ENCODE results near the gene AASDHPPT. TPM values are rescaled to one million over a fixed set of nuclear protein-coding genes. Genes with fewer than 3 reads are reported as not detected.

AASDHPPT gene
- polyA plus RNA-seq, 1 donor from 2014 or later = 322 TPM

DNA sequence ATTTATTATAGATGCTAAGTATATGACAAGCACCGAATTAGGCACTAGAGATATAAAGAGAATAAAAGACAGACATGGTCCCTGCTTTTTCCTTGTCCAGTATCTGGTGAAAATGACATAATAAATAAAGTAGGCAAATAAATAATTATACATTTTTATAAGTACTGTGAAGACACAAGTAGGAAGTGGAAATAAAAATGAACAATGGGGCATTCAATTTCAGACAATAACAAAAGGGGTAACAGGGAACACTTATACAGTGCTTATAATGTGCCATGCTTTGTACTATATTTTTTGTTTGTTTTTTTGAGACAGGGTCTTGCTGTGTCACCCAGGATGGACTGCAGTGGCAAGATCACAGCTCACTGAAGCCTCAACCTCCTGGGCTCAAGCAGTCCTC, 4.7 kb upstream of the AASDHPPT start:
- Histone ChIP-seq H3K4me2 (ENCODE audit: low read length) (no peak overlapping the region), H3K36me3 (ENCODE audit: insufficient read depth, low read length) (no peaks in the 10 kb centered on the region), H3K27ac (ENCODE audit: low read length) (no peak overlapping the region), H3K9me2 (ENCODE audit: insufficient read depth, low read length) (no peaks in the 10 kb centered on the region), H3K27me3 (ENCODE audit: insufficient read depth, low read depth, low read length) (no peaks in the 10 kb centered on the region), H3K4me3 (ENCODE audit: low read length) (no peak overlapping the region), H2AFZ (ENCODE audit: low read depth, low read length) (no peak overlapping the region), H3F3A (ENCODE audit: insufficient read depth, low read length, poor library complexity, severe bottlenecking) (peaks cover 3% of the 10 kb centered on the region), H3K79me2 (replicated peaks; ENCODE audit: insufficient read depth, low read length) (peaks cover 5% of the 10 kb centered on the region), H3K9ac (ENCODE audit: low read length) (no peak overlapping the region), H4K20me1 (ENCODE audit: insufficient read depth) (no peaks in the 10 kb centered on the region), H3K9me3 (ENCODE audit: low read length) (no peaks in the 10 kb centered on the region)
- TF ChIP-seq, protein P1, sequence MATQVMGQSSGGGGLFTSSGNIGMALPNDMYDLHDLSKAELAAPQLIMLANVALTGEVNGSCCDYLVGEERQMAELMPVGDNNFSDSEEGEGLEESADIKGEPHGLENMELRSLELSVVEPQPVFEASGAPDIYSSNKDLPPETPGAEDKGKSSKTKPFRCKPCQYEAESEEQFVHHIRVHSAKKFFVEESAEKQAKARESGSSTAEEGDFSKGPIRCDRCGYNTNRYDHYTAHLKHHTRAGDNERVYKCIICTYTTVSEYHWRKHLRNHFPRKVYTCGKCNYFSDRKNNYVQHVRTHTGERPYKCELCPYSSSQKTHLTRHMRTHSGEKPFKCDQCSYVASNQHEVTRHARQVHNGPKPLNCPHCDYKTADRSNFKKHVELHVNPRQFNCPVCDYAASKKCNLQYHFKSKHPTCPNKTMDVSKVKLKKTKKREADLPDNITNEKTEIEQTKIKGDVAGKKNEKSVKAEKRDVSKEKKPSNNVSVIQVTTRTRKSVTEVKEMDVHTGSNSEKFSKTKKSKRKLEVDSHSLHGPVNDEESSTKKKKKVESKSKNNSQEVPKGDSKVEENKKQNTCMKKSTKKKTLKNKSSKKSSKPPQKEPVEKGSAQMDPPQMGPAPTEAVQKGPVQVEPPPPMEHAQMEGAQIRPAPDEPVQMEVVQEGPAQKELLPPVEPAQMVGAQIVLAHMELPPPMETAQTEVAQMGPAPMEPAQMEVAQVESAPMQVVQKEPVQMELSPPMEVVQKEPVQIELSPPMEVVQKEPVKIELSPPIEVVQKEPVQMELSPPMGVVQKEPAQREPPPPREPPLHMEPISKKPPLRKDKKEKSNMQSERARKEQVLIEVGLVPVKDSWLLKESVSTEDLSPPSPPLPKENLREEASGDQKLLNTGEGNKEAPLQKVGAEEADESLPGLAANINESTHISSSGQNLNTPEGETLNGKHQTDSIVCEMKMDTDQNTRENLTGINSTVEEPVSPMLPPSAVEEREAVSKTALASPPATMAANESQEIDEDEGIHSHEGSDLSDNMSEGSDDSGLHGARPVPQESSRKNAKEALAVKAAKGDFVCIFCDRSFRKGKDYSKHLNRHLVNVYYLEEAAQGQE (IDR thresholded peaks at IDR 0.05; ENCODE audit: borderline replicate concordance) = no peak
- no peak for TF ChIP-seq EP300 (conservative IDR thresholded peaks at IDR 0.05; ENCODE audit: poor library complexity, severe bottlenecking)
- no peak for TF ChIP-seq TAF1 (IDR thresholded peaks at IDR 0.05; ENCODE audit: low read depth)
- TF ChIP-seq, protein P2, sequence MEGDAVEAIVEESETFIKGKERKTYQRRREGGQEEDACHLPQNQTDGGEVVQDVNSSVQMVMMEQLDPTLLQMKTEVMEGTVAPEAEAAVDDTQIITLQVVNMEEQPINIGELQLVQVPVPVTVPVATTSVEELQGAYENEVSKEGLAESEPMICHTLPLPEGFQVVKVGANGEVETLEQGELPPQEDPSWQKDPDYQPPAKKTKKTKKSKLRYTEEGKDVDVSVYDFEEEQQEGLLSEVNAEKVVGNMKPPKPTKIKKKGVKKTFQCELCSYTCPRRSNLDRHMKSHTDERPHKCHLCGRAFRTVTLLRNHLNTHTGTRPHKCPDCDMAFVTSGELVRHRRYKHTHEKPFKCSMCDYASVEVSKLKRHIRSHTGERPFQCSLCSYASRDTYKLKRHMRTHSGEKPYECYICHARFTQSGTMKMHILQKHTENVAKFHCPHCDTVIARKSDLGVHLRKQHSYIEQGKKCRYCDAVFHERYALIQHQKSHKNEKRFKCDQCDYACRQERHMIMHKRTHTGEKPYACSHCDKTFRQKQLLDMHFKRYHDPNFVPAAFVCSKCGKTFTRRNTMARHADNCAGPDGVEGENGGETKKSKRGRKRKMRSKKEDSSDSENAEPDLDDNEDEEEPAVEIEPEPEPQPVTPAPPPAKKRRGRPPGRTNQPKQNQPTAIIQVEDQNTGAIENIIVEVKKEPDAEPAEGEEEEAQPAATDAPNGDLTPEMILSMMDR (IDR thresholded peaks at IDR 0.05; ENCODE audit: poor library complexity, severe bottlenecking) = no peak
- no peak for TF ChIP-seq MXI1 (conservative IDR thresholded peaks at IDR 0.05; ENCODE audit: poor library complexity, severe bottlenecking)
- no peak for TF ChIP-seq EZH2 (IDR thresholded peaks at IDR 0.05; ENCODE audit: borderline replicate concordance, insufficient read depth, low read length, poor library complexity, severe bottlenecking)
- TF ChIP-seq SMC3 (conservative IDR thresholded peaks at IDR 0.05; ENCODE audit: poor library complexity) = no peak
- no peak for TF ChIP-seq RAD21 (conservative IDR thresholded peaks at IDR 0.05)
- TF ChIP-seq POLR2AphosphoS5 (IDR thresholded peaks at IDR 0.05) = no peak

DNA sequence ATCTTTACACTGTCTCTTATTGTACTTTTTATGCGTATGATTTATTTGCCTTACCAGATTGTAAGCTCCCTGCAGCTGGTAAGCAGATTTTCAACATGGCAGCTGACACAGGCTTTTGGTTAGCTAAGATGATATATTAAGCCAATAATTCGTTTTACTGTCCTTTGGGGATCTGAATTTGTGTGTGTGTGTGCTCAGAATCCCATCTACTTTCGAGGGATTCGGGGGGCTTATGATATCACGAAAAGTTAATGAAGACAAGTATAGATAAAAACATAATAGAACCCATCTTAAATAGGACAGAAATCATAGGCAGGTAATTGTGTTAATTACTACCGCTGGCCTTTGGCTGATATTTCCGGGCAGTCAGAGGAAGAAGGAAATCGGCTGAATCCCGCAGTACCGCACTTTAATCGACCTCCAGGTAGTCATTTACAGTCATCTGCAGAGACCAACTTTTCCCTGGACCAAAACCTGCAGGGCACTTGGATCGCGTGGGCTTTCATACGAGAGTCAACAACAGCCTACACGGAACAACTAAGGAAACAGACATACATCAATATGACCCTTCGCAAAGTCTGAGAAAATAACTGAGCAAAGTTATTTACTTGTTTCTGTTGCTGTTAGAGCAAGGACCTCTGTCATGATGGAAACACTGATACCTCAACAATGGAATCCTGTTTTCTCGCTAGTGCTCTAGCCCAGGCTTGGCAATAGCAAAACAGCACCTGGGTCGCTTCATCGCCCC, 1.1 kb upstream of the AASDHPPT start:
- TF ChIP-seq, protein P1 (IDR thresholded peaks at IDR 0.05; ENCODE audit: borderline replicate concordance) = no peak
- TF ChIP-seq TAF1 (IDR thresholded peaks at IDR 0.05; ENCODE audit: low read depth) (no peak), POLR2AphosphoS5 (IDR thresholded peaks at IDR 0.05) (no peak), RAD21 (conservative IDR thresholded peaks at IDR 0.05) (no peak), SMC3 (conservative IDR thresholded peaks at IDR 0.05; ENCODE audit: poor library complexity) (no peak), MXI1 (conservative IDR thresholded peaks at IDR 0.05; ENCODE audit: poor library complexity, severe bottlenecking) (no peak), EP300 (conservative IDR thresholded peaks at IDR 0.05; ENCODE audit: poor library complexity, severe bottlenecking) (no peak), EZH2 (IDR thresholded peaks at IDR 0.05; ENCODE audit: borderline replicate concordance, insufficient read depth, low read length, poor library complexity, severe bottlenecking) (no peak)
- TF ChIP-seq, protein P2 (IDR thresholded peaks at IDR 0.05; ENCODE audit: poor library complexity, severe bottlenecking) = no peak
- peak overlapping the region; percentile 83 for H2AFZ ChIP-seq (ENCODE audit: low read depth, low read length)
- H3K4me3 ChIP-seq (ENCODE audit: low read length) = peak overlapping the region; percentile 81
- no peaks in the 10 kb centered on the region for H3K27me3 ChIP-seq (ENCODE audit: insufficient read depth, low read depth, low read length)
- no peaks in the 10 kb centered on the region for H3K9me2 ChIP-seq (ENCODE audit: insufficient read depth, low read length)
- H4K20me1 ChIP-seq (ENCODE audit: insufficient read depth) = no peaks in the 10 kb centered on the region
- H3K4me2 ChIP-seq (ENCODE audit: low read length) = peak overlapping the region; percentile 74
- peaks cover 37% of the 10 kb centered on the region for H3K79me2 ChIP-seq (replicated peaks; ENCODE audit: insufficient read depth, low read length)
- H3K9me3 ChIP-seq (ENCODE audit: low read length) = no peaks in the 10 kb centered on the region
- peak overlapping the region; percentile 98 for H3K9ac ChIP-seq (ENCODE audit: low read length)
- H3K27ac ChIP-seq (ENCODE audit: low read length) = peak overlapping the region; percentile 97
- H3F3A ChIP-seq (ENCODE audit: insufficient read depth, low read length, poor library complexity, severe bottlenecking) = peaks cover 3% of the 10 kb centered on the region
- H3K36me3 ChIP-seq (ENCODE audit: insufficient read depth, low read length) = peaks cover 3% of the 10 kb centered on the region

Measured in neural cell (in vitro differentiated cells).